ENCODE measurements around the gene EDNRB.

DNA sequence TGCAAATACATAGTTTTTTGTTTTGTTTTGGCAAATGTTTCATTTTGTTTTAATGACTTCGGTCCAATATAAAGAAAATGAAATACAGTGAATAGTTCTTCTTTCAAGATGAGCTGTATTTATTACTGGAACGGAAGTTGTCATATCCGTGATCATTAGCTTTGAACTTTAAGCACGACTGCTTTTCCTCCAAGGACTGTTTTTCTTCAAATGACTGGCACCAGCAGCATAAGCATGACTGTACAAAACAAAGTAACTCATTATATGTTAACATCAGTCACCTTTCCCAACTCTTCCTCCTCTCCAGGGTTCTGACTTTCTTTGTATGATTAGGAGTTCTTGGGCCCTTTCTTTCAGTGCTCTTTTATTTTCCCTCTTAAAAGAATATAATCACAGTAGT, 20.5 kb downstream of the EDNRB start:
- TF ChIP-seq CTCF (IDR thresholded peaks at IDR 0.05) (no peak), POLR2A (IDR thresholded peaks at IDR 0.05) (no peak)
